K562 (cell line): ENCODE measurements around the gene CLASP1. TPM values are rescaled to one million over a fixed set of nuclear protein-coding genes. Genes with fewer than 3 reads are reported as not detected.

ENCODE experiments used
- ATAC-seq: fragments of 200-7000 bp; cut with Tn5 transposase; 3 replicates; pipeline ENCODE4 v1.9.1; 2020; ENCODE audit warnings: moderate library complexity
- BruUV-seq: library from RNA; stranded (reverse); fragments of 400-500 nt; replicated peaks from 2 replicates; lab custom pipeline; 2021; lab: Mats Ljungman, UMichigan
- CTCF ChIA-PET: fragments of 300-600 bp; formaldehyde crosslinking; extraction: SDS; loops from one replicate; lab custom pipeline; 2021; ENCODE audit warnings: low intra/inter-chr PET ratio; lab: Yijun Ruan, JAX
- POLR2A ChIA-PET: fragments of 300-600, 350-650 bp; sonication (Branson Sonifier 250); formaldehyde crosslinking; extraction: SDS; loops from one replicate; lab custom pipeline; 2021; ENCODE audit warnings: antibody characterized with exemption, inconsistent platforms; lab: Yijun Ruan, JAX
- DNase-seq, 4 experiments: peaks; one replicate each; pipeline versions ENCODE4 v3.0.0 to v3.0.0-alpha.2; 2011 to 2018; ENCODE audit warnings: low spot score in 3 of 4, mixed read lengths in 3 of 4; ENCODE audit errors: extremely low read depth in 1 of 4
- FAIRE-seq: peaks from 2 replicates; lab custom pipeline; 2011; peaks lifted over from hg19 to GRCh38; lab: Jason Lieb, UNC
- H2AFZ ChIP-seq: 2 replicates; pipeline ENCODE4 v1.6.0; 2011; ENCODE audit warnings: low read depth, low read length, control low read depth, inconsistent platforms
- H3K27ac ChIP-seq: fragments of 200-600 bp; 3 replicates; pipeline ENCODE4 v1.8.0; 2011; ENCODE audit warnings: low read depth, mild to moderate bottlenecking, control low read depth, inconsistent platforms, low read length, moderate library complexity, mixed read lengths; ENCODE audit errors: extremely low read depth
- H3K27me3 ChIP-seq, 2 experiments: fragments of 300-600 bp in 1 of 2; 2 replicates in 1 of 2; 3 replicates in 1 of 2; pipeline versions ENCODE4 v1.6.0 to v1.8.0; 2011; ENCODE audit warnings: inconsistent platforms in 2 of 2, low read length in 2 of 2, mild to moderate bottlenecking in 1 of 2, mixed read lengths in 1 of 2, moderate library complexity in 1 of 2; ENCODE audit not compliant: control insufficient read depth in 2 of 2, insufficient read depth in 2 of 2
- H3K36me3 ChIP-seq: fragments of 300-600 bp; 3 replicates; pipeline ENCODE4 v1.8.0; 2011; ENCODE audit warnings: mild to moderate bottlenecking, low read length, inconsistent platforms; ENCODE audit not compliant: control insufficient read depth, insufficient read depth
- H3K4me1 ChIP-seq, 2 experiments: fragments of 200-600 bp in 1 of 2; replicated peaks in 1 of 2; 2 replicates in 1 of 2; 3 replicates in 1 of 2; pipeline versions ENCODE4 v1.5.1 to v1.8.0; 2011; ENCODE audit warnings: inconsistent platforms in 2 of 2, low read length in 2 of 2, mild to moderate bottlenecking in 1 of 2, mixed read lengths in 1 of 2, moderate library complexity in 1 of 2; ENCODE audit not compliant: control insufficient read depth in 2 of 2, insufficient read depth in 2 of 2
- H3K4me2 ChIP-seq: 2 replicates; pipeline ENCODE4 v1.6.1; 2011; ENCODE audit warnings: low read length, control low read depth, inconsistent platforms, mixed read lengths; ENCODE audit not compliant: insufficient read depth
- H3K4me3 ChIP-seq: fragments of 200-600 bp; sonication (generic), shearing (Covaris generic); 2 replicates; pipeline ENCODE4 v1.5.1; 2016; ENCODE audit warnings: control low read depth, inconsistent platforms
- H3K79me2 ChIP-seq: fragments of 200-600 bp; 3 replicates; pipeline ENCODE4 v1.8.0; 2011; ENCODE audit warnings: low read length, inconsistent platforms; ENCODE audit not compliant: control insufficient read depth, insufficient read depth
- H3K9ac ChIP-seq, 2 experiments: 2 replicates each; pipeline versions ENCODE4 v1.6.0 to v1.6.1; 2011; ENCODE audit warnings: low read depth in 2 of 2, low read length in 2 of 2, control low read depth in 1 of 2, inconsistent platforms in 1 of 2, mild to moderate bottlenecking in 1 of 2, mixed read lengths in 1 of 2; ENCODE audit not compliant: insufficient read depth in 1 of 2
- H3K9me1 ChIP-seq: one replicate; pipeline ENCODE4 v1.6.0; 2011; ENCODE audit warnings: inconsistent platforms, mild to moderate bottlenecking, low read length, moderate library complexity; ENCODE audit not compliant: control insufficient read depth, insufficient read depth
- H3K9me3 ChIP-seq: replicated peaks from 2 replicates; pipeline ENCODE4 v1.5.1; 2011; ENCODE audit warnings: low read depth, low read length, inconsistent platforms; ENCODE audit not compliant: control insufficient read depth, insufficient read depth
- H4K20me1 ChIP-seq: replicated peaks from 2 replicates; pipeline ENCODE4 v1.6.1; 2011; ENCODE audit warnings: low read length, inconsistent platforms, mixed read lengths; ENCODE audit not compliant: control insufficient read depth, insufficient read depth
- CTCFL ChIP-seq: IDR thresholded peaks from 2 replicates; pipeline ENCODE4 v1.6.1; 2011; ENCODE audit warnings: borderline replicate concordance, low read depth, mild to moderate bottlenecking, moderate library complexity, low read length; ENCODE audit not compliant: insufficient read depth, poor library complexity, severe bottlenecking
- TSC22D4 ChIP-seq: fragments of 450-650 bp; IDR thresholded peaks from 2 replicates; pipeline ENCODE4 v1.6.1; 2016; ENCODE audit warnings: missing genetic modification characterization, missing biosample characterization, control low read depth
- ZC3H8 ChIP-seq: fragments of 450-650 bp; IDR thresholded peaks from 2 replicates; pipeline ENCODE4 v1.6.1; 2017
- WGBS: fragments of 100-300 bp; shearing (Covaris generic); methylation state at CpG from one replicate; pipeline ENCODE4 v1.1.6; 2016; ENCODE audit warnings: low coverage, mixed read lengths; ENCODE audit not compliant: insufficient coverage; ENCODE audit errors: missing lambda C conversion rate; 5-methylcytosine and 5-hydroxymethylcytosine counted together
- in situ Hi-C: fragments of 300-500 bp; cut with MboI; formaldehyde crosslinking; loops from 4 replicates; pipeline ENCODE4 v1.15.0; 2018; ENCODE audit warnings: inconsistent platforms, mixed read lengths
- intact Hi-C: fragments of 100-400 bp; cut with micrococcal nuclease; formaldehyde crosslinking; loops from 2 replicates; pipeline ENCODE4 v1.14.2; 2022
- polyA plus RNA-seq, 8 experiments: library from polyadenylated mRNA; depleted of rRNA in 4 of 8; stranded (reverse) in 5 of 8; unstranded in 3 of 8; fragments of >200 nt; fragmentation: Nextera tagmentation in 2 of 8; fragmentation: Illumina TruSeq in 1 of 8; extraction: Ambion mirVana in 2 of 8; extraction: Trizol in 1 of 8; gene quantifications; 2 replicates each; pipeline versions ENCODE4 v1.2.1 to v1.2.3, GENCODE V29; 2011 to 2014; ENCODE audit warnings: inconsistent platforms in 1 of 8, missing spikeins in 1 of 8
- total RNA-seq, 7 experiments: library from RNA; depleted of rRNA in 6 of 7; stranded (reverse); fragments of >200 nt in 6 of 7; fragmentation: Illumina TruSeq in 2 of 7; extraction: Trizol in 2 of 7; gene quantifications; 2 replicates each; pipeline versions ENCODE4 v1.2.1 to v1.2.3, GENCODE V29; 2011 to 2021; ENCODE audit warnings: low replicate concordance in 1 of 7

Gene CLASP1
- total and polyA plus RNA-seq, 9 of the 15 experiments (the other 6 are each of a cell fraction or from before 2014, with no cell fraction given), result 1.7 to 40.3 (median 20.7) TPM

DNA sequence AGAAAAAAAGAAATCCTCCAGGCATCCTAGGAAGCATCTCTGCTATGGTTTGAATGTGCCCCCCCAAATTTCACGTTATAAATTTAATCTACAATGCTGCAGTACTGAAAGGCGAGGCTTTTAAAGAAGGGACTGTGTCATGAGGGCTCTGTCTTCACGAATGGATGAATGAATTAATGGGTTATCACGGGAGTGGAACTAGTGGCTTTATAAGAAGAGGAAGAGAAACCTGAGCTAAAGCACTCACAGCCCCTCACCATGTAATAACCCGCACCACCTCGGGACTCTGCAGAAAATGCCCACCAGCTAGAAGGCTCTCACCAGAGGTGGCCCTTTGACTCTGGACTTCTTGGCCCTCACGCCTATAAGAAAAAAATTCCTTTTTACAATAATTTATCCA is 90.9 kb downstream of the CLASP1 start:
- intact Hi-C loops, result no loop called here
- H3K9me1 ChIP-seq, result no peaks in the 10 kb centered on the region
- H3K36me3 ChIP-seq, result no peaks in the 10 kb centered on the region
- H3K9ac ChIP-seq, result no peak overlapping the region
- no peak overlapping the region for H3K4me3 ChIP-seq
- H3K27me3 ChIP-seq, result no peaks in the 10 kb centered on the region
- ChIA-PET CTCF (no interaction called here), POLR2A (interaction anchor here (3.5 kb wide), 1 partner anchor 27 kb away, joined by 21 read pairs; the partner anchor contains the start of gene RNU4ATAC)
- 81% methylated on average over 7 of the region's 7 CpGs for whole genome bisulfite sequencing
- H3K4me1 ChIP-seq, result peaks cover 10 to 16% of the 10 kb centered on the region in 2 experiments
- H2AFZ ChIP-seq, result no peak overlapping the region
- FAIRE-seq, result no peak
- peaks cover 16% of the 10 kb centered on the region; the same call in 1 of the 2 replicates for H4K20me1 ChIP-seq
- DNase-seq, result no peak
- BruUV-seq, result no TSS peak
- peaks cover 19% of the 10 kb centered on the region; the same call in 2 of the 3 replicates for H3K79me2 ChIP-seq
- no peak overlapping the region for H3K4me2 ChIP-seq
- ATAC-seq, result no peak
- in situ Hi-C loops, result no loop called here
- H3K27ac ChIP-seq, result no peak overlapping the region
- no peaks in the 10 kb centered on the region for H3K9me3 ChIP-seq
- no peak for TF ChIP-seq CTCFL
- no peak for TF ChIP-seq TSC22D4 (tag)
- TF ChIP-seq ZC3H8, result no peak
- TF ChIP-seq, all 486 proteins: peak for 0
